H1 (cell line): ENCODE data around the gene ADGRL3. TPM values are rescaled to one million over a fixed set of nuclear protein-coding genes. Genes with fewer than 3 reads are reported as not detected.

Experiments
- CTCF ChIA-PET: fragments of 300-600 bp; sonication (Branson Sonifier 250); formaldehyde crosslinking; loops from one replicate; lab custom pipeline; 2021; ENCODE audit not compliant: partially characterized antibody; lab: Charles Lee
- POLR2A ChIA-PET: fragments of 300-600 bp; sonication (Branson Sonifier 250); formaldehyde crosslinking; loops from one replicate; lab custom pipeline; 2021; ENCODE audit warnings: inconsistent platforms; ENCODE audit not compliant: partially characterized antibody; lab: Charles Lee
- DNase-seq, 2 experiments: peaks; one replicate each; pipeline versions ENCODE4 v3.0.0 to v3.0.0-alpha.2; 2010 to 2022; ENCODE audit warnings: low spot score in 2 of 2, low read depth in 1 of 2, mixed read lengths in 1 of 2
- FAIRE-seq: peaks from 2 replicates; lab custom pipeline; 2011; peaks lifted over from hg19 to GRCh38; lab: Jason Lieb, UNC
- H2AFZ ChIP-seq: 2 replicates; pipeline ENCODE4 v1.8.1; 2012; ENCODE audit warnings: low read length, inconsistent platforms
- H2AK5ac ChIP-seq: 2 replicates; pipeline ENCODE4 v1.6.1; 2013; ENCODE audit warnings: low read depth, low read length
- H2BK120ac ChIP-seq: replicated peaks from 2 replicates; pipeline ENCODE3; 2013; ENCODE audit warnings: low read depth, low read length, inconsistent platforms
- H2BK12ac ChIP-seq: 2 replicates; pipeline ENCODE4 v1.6.1; 2013; ENCODE audit warnings: low read depth, low read length
- H2BK15ac ChIP-seq: 2 replicates; pipeline ENCODE4 v1.6.1; 2013; ENCODE audit warnings: low read length
- H2BK20ac ChIP-seq: 2 replicates; pipeline ENCODE4 v1.6.1; 2013; ENCODE audit warnings: low read length
- H2BK5ac ChIP-seq: 2 replicates; pipeline ENCODE4 v1.6.1; 2013; ENCODE audit warnings: low read depth, low read length
- H3K14ac ChIP-seq: 2 replicates; pipeline ENCODE4 v1.6.1; 2013; ENCODE audit warnings: inconsistent platforms; ENCODE audit not compliant: insufficient read length
- H3K18ac ChIP-seq: 2 replicates; pipeline ENCODE4 v1.6.1; 2013; ENCODE audit warnings: low read length; ENCODE audit errors: extremely low read depth
- H3K23ac ChIP-seq: 2 replicates; pipeline ENCODE4 v1.6.1; 2013; ENCODE audit warnings: inconsistent platforms; ENCODE audit not compliant: insufficient read length
- H3K23me2 ChIP-seq: 2 replicates; pipeline ENCODE4 v1.6.1; 2013; ENCODE audit warnings: low read depth, low read length
- H3K27ac ChIP-seq: 2 replicates; pipeline ENCODE4 v1.6.1; 2011; ENCODE audit warnings: low read depth, low read length, inconsistent platforms
- H3K27me3 ChIP-seq, 4 experiments: replicated peaks in 1 of 4; 1 replicate in 1 of 4; 2 replicates in 3 of 4; pipeline versions ENCODE4 v1.6.1 to v1.8.1; 2011 to 2013; ENCODE audit warnings: low read length in 3 of 4, mild to moderate bottlenecking in 3 of 4, inconsistent platforms in 2 of 4, mixed read lengths in 2 of 4, moderate library complexity in 1 of 4; ENCODE audit not compliant: control insufficient read depth in 3 of 4, insufficient read depth in 3 of 4; ENCODE audit errors: extremely low read depth in 1 of 4
- H3K36me3 ChIP-seq, 4 experiments: 2 replicates each; pipeline versions ENCODE4 v1.6.1 to v1.8.1; 2011 to 2013; ENCODE audit warnings: mild to moderate bottlenecking in 4 of 4, low read length in 3 of 4, moderate library complexity in 2 of 4, control low read depth in 1 of 4, inconsistent platforms in 1 of 4; ENCODE audit not compliant: insufficient read depth in 4 of 4, control insufficient read depth in 2 of 4
- H3K4ac ChIP-seq: replicated peaks from 2 replicates; pipeline ENCODE3; 2013; ENCODE audit warnings: low read length, low read depth, mixed read lengths, inconsistent platforms; ENCODE audit not compliant: insufficient read length
- H3K4me1 ChIP-seq, 4 experiments: replicated peaks in 1 of 4; 1 replicate in 1 of 4; 2 replicates in 3 of 4; pipeline versions ENCODE4 v1.6.1 to v1.8.1; 2011 to 2013; ENCODE audit warnings: low read length in 3 of 4, inconsistent platforms in 2 of 4, mixed read lengths in 1 of 4; ENCODE audit not compliant: insufficient read depth in 4 of 4, control insufficient read depth in 3 of 4
- H3K4me2 ChIP-seq, 2 experiments: 2 replicates each; pipeline versions ENCODE4 v1.6.1 to v1.8.1; 2011 to 2013; ENCODE audit warnings: low read depth in 2 of 2, low read length in 2 of 2, control low read depth in 1 of 2, inconsistent platforms in 1 of 2, mild to moderate bottlenecking in 1 of 2; ENCODE audit not compliant: insufficient read depth in 1 of 2
- H3K4me3 ChIP-seq, 4 experiments: fragments of 200-600, 300-600 bp in 1 of 4; sonication (generic), shearing (Covaris generic), sonication (Bioruptor Twin) in 1 of 4; 2 replicates each; pipeline versions ENCODE4 v1.5.1 to v1.8.1; 2011 to 2016; ENCODE audit warnings: low read length in 4 of 4, low read depth in 3 of 4, control low read depth in 2 of 4, inconsistent platforms in 2 of 4, mild to moderate bottlenecking in 2 of 4, mixed read lengths in 1 of 4, moderate library complexity in 1 of 4; ENCODE audit not compliant: insufficient read depth in 2 of 4; ENCODE audit errors: extremely low read depth in 1 of 4
- H3K56ac ChIP-seq: replicated peaks from 2 replicates; pipeline ENCODE3; 2013; ENCODE audit warnings: low read depth, mild to moderate bottlenecking, mixed read lengths, low read length, inconsistent platforms; ENCODE audit not compliant: insufficient read length
- H3K79me1 ChIP-seq: 2 replicates; pipeline ENCODE4 v1.6.1; 2013; ENCODE audit warnings: low read depth, low read length, control low read depth
- H3K79me2 ChIP-seq, 2 experiments: 2 replicates each; pipeline versions ENCODE4 v1.6.1 to v1.8.1; 2012 to 2013; ENCODE audit warnings: low read length in 2 of 2, mild to moderate bottlenecking in 2 of 2, inconsistent platforms in 1 of 2; ENCODE audit not compliant: insufficient read depth in 2 of 2, control insufficient read depth in 1 of 2
- H3K9ac ChIP-seq, 4 experiments: replicated peaks in 1 of 4; 1 replicate in 1 of 4; 2 replicates in 3 of 4; pipeline versions ENCODE4 v1.6.1 to v1.8.1; 2011 to 2013; ENCODE audit warnings: low read depth in 3 of 4, low read length in 3 of 4, control low read depth in 2 of 4, mild to moderate bottlenecking in 2 of 4, moderate library complexity in 2 of 4, inconsistent platforms in 1 of 4; ENCODE audit errors: extremely low read depth in 1 of 4
- H3K9me3 ChIP-seq, 2 experiments: 2 replicates each; pipeline versions ENCODE4 v1.6.1 to v1.8.1; 2012 to 2013; ENCODE audit warnings: mild to moderate bottlenecking in 2 of 2, moderate library complexity in 2 of 2, control low read depth in 1 of 2, inconsistent platforms in 1 of 2, low read depth in 1 of 2, low read length in 1 of 2, mixed read lengths in 1 of 2; ENCODE audit not compliant: insufficient read depth in 2 of 2
- H4K20me1 ChIP-seq, 2 experiments: replicated peaks in 1 of 2; 2 replicates each; pipeline versions ENCODE3 to v1.8.1; 2011 to 2013; ENCODE audit warnings: inconsistent platforms in 2 of 2, low read length in 2 of 2, mild to moderate bottlenecking in 1 of 2; ENCODE audit not compliant: insufficient read depth in 2 of 2, control insufficient read depth in 1 of 2
- H4K5ac ChIP-seq: 2 replicates; pipeline ENCODE4 v1.6.1; 2013; ENCODE audit warnings: low read length, low read depth, mixed read lengths, inconsistent platforms; ENCODE audit not compliant: insufficient read length
- H4K8ac ChIP-seq: 2 replicates; pipeline ENCODE4 v1.8.0; 2013; ENCODE audit warnings: mild to moderate bottlenecking, moderate library complexity, low read length, inconsistent platforms; ENCODE audit not compliant: insufficient read depth; ENCODE audit errors: extremely low read depth
- H4K91ac ChIP-seq: replicated peaks from 2 replicates; pipeline ENCODE3; 2013; ENCODE audit warnings: low read length, mixed read lengths, inconsistent platforms; ENCODE audit not compliant: insufficient read length
- BACH1 ChIP-seq: IDR thresholded peaks from 2 replicates; pipeline ENCODE4 v1.6.1; 2012; ENCODE audit warnings: low read length, improper control_type of control experiment
- PHF8 ChIP-seq: fragments of 200-600 bp; sonication (generic); conservative IDR thresholded peaks from 2 replicates; pipeline ENCODE4 v1.7.1; 2012; ENCODE audit warnings: low read depth, mild to moderate bottlenecking, inconsistent platforms, low read length, moderate library complexity
- POLR2A ChIP-seq, 2 experiments: IDR thresholded peaks; 1 replicate in 1 of 2; 2 replicates in 1 of 2; pipeline ENCODE4 v1.6.1; 2011; ENCODE audit warnings: low read depth in 2 of 2, low read length in 2 of 2, mild to moderate bottlenecking in 2 of 2; ENCODE audit errors: control extremely low read depth in 1 of 2
- POLR2AphosphoS5 ChIP-seq: IDR thresholded peaks from 2 replicates; pipeline ENCODE4 v1.6.1; 2011; ENCODE audit warnings: low read depth, low read length
- WGBS, 2 experiments: shearing (Covaris generic) in 1 of 2; methylation state at CpG; one replicate each; pipeline versions ENCODE4 v1.1.6 to v1.1.7; 2013 to 2015; ENCODE audit warnings: low lambda C conversion rate in 2 of 2, mixed read lengths in 2 of 2, inconsistent platforms in 1 of 2, low coverage in 1 of 2, missing lambda C conversion rate in 1 of 2; ENCODE audit not compliant: insufficient replicate concordance in 2 of 2, insufficient coverage in 1 of 2, insufficient read length in 1 of 2; ENCODE audit errors: extremely low coverage in 1 of 2, missing lambda C conversion rate in 1 of 2; 5-methylcytosine and 5-hydroxymethylcytosine counted together
- polyA plus RNA-seq, 7 experiments: library from polyadenylated mRNA; depleted of rRNA in 3 of 7; stranded (reverse) in 5 of 7; unstranded in 2 of 7; fragments of >200 nt in 5 of 7; fragments of 200-250 nt in 2 of 7; gene quantifications; 1 replicate in 5 of 7; 2 replicates in 1 of 7; 4 replicates in 1 of 7; pipeline versions ENCODE4 v1.2.1 to v1.2.3, GENCODE V29; 2011 to 2013; ENCODE audit warnings: missing spikeins in 2 of 7, mixed read lengths in 2 of 7
- total RNA-seq: library from RNA; stranded (reverse); fragmentation: NEBNext Ultra II Directional; extraction: Animal tissue kit (Norgen Biotek cat#: 25700); gene quantifications from 2 replicates; pipeline ENCODE4 v1.2.1, GENCODE V29; 2021

The ADGRL3 gene
- total and polyA plus RNA-seq, 2 of the 8 experiments (the other 6 are each of a cell fraction or from before 2014, with no cell fraction given), result 6.6 to 13.0 TPM

GRCh38 chr4:61752617-61753016 lies 552.5 kb downstream of the ADGRL3 start:
- H3K18ac ChIP-seq, result no peak overlapping the region
- H3K36me3 ChIP-seq, result peaks cover 3 to 53% (median 27%) of the 10 kb centered on the region in 4 experiments; a peak in 6 of 8 replicates
- H3K4ac ChIP-seq, result no peak overlapping the region
- H3K9ac ChIP-seq, result no peak overlapping the region
- H4K5ac ChIP-seq, result no peak overlapping the region
- H3K4me3 ChIP-seq, result no peak overlapping the region
- no peak overlapping the region for H4K91ac ChIP-seq
- H3K27ac ChIP-seq, result no peak overlapping the region
- CTCF ChIA-PET, result interaction anchor here (0.7 kb wide), 1 partner anchor 947 kb away, joined by 3 read pairs; no protein-coding TSS in a partner anchor
- peaks cover 0 to 5% of the 10 kb centered on the region in 2 experiments; a peak in 1 of 4 replicates for H3K79me2 ChIP-seq
- H3K14ac ChIP-seq, result no peak overlapping the region
- H2BK15ac ChIP-seq, result no peak overlapping the region
- H2BK20ac ChIP-seq, result no peak overlapping the region
- H2BK120ac ChIP-seq, result no peak overlapping the region
- H3K27me3 ChIP-seq, result no peaks in the 10 kb centered on the region
- H3K79me1 ChIP-seq, result no peaks in the 10 kb centered on the region
- no peak overlapping the region for H2BK5ac ChIP-seq
- H2AFZ ChIP-seq, result no peak overlapping the region
- no peak overlapping the region for H3K4me2 ChIP-seq
- POLR2A ChIA-PET, result interaction anchor here (0.7 kb wide), 1 partner anchor 11 kb away, joined by 3 read pairs; no protein-coding TSS in a partner anchor
- no peaks in the 10 kb centered on the region for H3K4me1 ChIP-seq
- TF ChIP-seq BACH1 (no peak), POLR2A (IDR thresholded peaks at IDR 0.05; ENCODE audit: control extremely low read depth in 1 of 2, low read depth in 2 of 2, low read length in 2 of 2) (peak in 1 of 2 experiments; percentile 55; a peak in 2 of 3 replicates), POLR2AphosphoS5 (peak; percentile 63; the same call in 1 of the 2 replicates), PHF8 (no peak)
- TF ChIP-seq, all 59 proteins: peak for 2
- Histone ChIP-seq H3K56ac (no peak overlapping the region), H2BK12ac (no peak overlapping the region), H4K20me1 (no peaks in the 10 kb centered on the region), H2AK5ac (no peak overlapping the region), H3K9me3 (peaks cover 29 to 33% of the 10 kb centered on the region in 2 experiments), H3K23ac (no peak overlapping the region), H4K8ac (no peak overlapping the region), H3K23me2 (no peaks in the 10 kb centered on the region)
- FAIRE-seq (no peak), DNase-seq (no peak)
- WGBS, 2 experiments, result 84% methylated on average over 2 of the region's 2 CpGs; no CpG with 5 or more reads in 1 of the 2 experiments
